Measurements from ENCODE around the gene LIN7B.

Gene LIN7B

GRCh38 chr19:49149652-49150105, 35.5 kb downstream of the LIN7B start (continued):
- TF ChIP-seq HOXC10 (CRISPR knock-in tag; IDR thresholded peaks at IDR 0.05), result 0 out of 2 replicates have a peak, but pooled peaks have one; percentile 80
- peak; percentile 76 for TF ChIP-seq ZNF610 (tag by site-specific recombination; IDR thresholded peaks at IDR 0.05; ENCODE audit: borderline replicate concordance)
- TF ChIP-seq KLF10 (tag by site-specific recombination; IDR thresholded peaks at IDR 0.05), result 0 out of 2 replicates have a peak, but pooled peaks have one; percentile 10
- TF ChIP-seq ZNF624 (tag by site-specific recombination; IDR thresholded peaks at IDR 0.05), result no peak
- no peak; the same call in 1 of the 2 replicates for TF ChIP-seq RBAK (tag by site-specific recombination; IDR thresholded peaks at IDR 0.05)
- TF ChIP-seq, protein P1, sequence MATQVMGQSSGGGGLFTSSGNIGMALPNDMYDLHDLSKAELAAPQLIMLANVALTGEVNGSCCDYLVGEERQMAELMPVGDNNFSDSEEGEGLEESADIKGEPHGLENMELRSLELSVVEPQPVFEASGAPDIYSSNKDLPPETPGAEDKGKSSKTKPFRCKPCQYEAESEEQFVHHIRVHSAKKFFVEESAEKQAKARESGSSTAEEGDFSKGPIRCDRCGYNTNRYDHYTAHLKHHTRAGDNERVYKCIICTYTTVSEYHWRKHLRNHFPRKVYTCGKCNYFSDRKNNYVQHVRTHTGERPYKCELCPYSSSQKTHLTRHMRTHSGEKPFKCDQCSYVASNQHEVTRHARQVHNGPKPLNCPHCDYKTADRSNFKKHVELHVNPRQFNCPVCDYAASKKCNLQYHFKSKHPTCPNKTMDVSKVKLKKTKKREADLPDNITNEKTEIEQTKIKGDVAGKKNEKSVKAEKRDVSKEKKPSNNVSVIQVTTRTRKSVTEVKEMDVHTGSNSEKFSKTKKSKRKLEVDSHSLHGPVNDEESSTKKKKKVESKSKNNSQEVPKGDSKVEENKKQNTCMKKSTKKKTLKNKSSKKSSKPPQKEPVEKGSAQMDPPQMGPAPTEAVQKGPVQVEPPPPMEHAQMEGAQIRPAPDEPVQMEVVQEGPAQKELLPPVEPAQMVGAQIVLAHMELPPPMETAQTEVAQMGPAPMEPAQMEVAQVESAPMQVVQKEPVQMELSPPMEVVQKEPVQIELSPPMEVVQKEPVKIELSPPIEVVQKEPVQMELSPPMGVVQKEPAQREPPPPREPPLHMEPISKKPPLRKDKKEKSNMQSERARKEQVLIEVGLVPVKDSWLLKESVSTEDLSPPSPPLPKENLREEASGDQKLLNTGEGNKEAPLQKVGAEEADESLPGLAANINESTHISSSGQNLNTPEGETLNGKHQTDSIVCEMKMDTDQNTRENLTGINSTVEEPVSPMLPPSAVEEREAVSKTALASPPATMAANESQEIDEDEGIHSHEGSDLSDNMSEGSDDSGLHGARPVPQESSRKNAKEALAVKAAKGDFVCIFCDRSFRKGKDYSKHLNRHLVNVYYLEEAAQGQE (tag by site-specific recombination; IDR thresholded peaks at IDR 0.05), result 0 out of 2 replicates have a peak, but pooled peaks have one; percentile 1
- 0 out of 2 replicates have a peak, but pooled peaks have one; percentile 33 for TF ChIP-seq KLF8 (tag by site-specific recombination; IDR thresholded peaks at IDR 0.05)
- no peak for TF ChIP-seq ZNF184 (tag by site-specific recombination; IDR thresholded peaks at IDR 0.05)
- TF ChIP-seq, protein P2, sequence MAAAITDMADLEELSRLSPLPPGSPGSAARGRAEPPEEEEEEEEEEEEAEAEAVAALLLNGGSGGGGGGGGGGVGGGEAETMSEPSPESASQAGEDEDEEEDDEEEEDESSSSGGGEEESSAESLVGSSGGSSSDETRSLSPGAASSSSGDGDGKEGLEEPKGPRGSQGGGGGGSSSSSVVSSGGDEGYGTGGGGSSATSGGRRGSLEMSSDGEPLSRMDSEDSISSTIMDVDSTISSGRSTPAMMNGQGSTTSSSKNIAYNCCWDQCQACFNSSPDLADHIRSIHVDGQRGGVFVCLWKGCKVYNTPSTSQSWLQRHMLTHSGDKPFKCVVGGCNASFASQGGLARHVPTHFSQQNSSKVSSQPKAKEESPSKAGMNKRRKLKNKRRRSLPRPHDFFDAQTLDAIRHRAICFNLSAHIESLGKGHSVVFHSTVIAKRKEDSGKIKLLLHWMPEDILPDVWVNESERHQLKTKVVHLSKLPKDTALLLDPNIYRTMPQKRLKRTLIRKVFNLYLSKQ (tag by site-specific recombination; IDR thresholded peaks at IDR 0.05; ENCODE audit: borderline replicate concordance), result no peak
- peak; percentile 47 for TF ChIP-seq IKZF3 (tag by site-specific recombination; IDR thresholded peaks at IDR 0.05)
- TF ChIP-seq, protein P3, sequence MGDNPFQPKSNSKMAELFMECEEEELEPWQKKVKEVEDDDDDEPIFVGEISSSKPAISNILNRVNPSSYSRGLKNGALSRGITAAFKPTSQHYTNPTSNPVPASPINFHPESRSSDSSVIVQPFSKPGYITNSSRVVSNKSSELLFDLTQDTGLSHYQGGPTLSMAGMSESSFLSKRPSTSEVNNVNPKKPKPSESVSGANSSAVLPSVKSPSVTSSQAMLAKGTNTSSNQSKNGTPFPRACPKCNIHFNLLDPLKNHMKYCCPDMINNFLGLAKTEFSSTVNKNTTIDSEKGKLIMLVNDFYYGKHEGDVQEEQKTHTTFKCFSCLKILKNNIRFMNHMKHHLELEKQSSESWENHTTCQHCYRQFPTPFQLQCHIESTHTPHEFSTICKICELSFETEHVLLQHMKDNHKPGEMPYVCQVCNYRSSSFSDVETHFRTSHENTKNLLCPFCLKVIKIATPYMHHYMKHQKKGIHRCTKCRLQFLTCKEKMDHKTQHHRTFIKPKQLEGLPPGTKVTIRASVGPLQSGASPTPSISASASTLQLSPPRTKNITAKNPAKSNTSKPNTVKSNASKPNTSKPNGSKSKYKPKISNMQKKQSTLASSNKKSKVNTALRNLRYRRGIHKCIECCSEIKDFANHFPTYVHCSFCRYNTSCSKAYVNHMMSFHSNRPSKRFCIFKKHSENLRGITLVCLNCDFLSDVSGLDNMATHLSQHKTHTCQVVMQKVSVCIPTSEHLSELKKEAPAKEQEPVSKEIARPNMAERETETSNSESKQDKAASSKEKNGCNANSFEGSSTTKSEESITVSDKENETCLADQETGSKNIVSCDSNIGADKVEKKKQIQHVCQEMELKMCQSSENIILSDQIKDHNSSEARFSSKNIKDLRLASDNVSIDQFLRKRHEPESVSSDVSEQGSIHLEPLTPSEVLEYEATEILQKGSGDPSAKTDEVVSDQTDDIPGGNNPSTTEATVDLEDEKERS (tag by site-specific recombination; IDR thresholded peaks at IDR 0.05), result no peak
- no peak for TF ChIP-seq ZNF549 (tag by site-specific recombination; IDR thresholded peaks at IDR 0.05)
- TF ChIP-seq ZNF600 (tag by site-specific recombination; IDR thresholded peaks at IDR 0.05), result peak; percentile 88
- TF ChIP-seq, protein P4, sequence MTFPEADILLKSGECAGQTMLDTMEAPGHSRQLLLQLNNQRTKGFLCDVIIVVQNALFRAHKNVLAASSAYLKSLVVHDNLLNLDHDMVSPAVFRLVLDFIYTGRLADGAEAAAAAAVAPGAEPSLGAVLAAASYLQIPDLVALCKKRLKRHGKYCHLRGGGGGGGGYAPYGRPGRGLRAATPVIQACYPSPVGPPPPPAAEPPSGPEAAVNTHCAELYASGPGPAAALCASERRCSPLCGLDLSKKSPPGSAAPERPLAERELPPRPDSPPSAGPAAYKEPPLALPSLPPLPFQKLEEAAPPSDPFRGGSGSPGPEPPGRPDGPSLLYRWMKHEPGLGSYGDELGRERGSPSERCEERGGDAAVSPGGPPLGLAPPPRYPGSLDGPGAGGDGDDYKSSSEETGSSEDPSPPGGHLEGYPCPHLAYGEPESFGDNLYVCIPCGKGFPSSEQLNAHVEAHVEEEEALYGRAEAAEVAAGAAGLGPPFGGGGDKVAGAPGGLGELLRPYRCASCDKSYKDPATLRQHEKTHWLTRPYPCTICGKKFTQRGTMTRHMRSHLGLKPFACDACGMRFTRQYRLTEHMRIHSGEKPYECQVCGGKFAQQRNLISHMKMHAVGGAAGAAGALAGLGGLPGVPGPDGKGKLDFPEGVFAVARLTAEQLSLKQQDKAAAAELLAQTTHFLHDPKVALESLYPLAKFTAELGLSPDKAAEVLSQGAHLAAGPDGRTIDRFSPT (tag by site-specific recombination; IDR thresholded peaks at IDR 0.05), result no peak
- no peak for TF ChIP-seq MEIS1 (CRISPR knock-in tag; IDR thresholded peaks at IDR 0.05; ENCODE audit: borderline replicate concordance)
- TF ChIP-seq SP2 (tag by site-specific recombination; IDR thresholded peaks at IDR 0.05), result no peak; the same call in 1 of the 2 replicates
- TF ChIP-seq, protein P5, sequence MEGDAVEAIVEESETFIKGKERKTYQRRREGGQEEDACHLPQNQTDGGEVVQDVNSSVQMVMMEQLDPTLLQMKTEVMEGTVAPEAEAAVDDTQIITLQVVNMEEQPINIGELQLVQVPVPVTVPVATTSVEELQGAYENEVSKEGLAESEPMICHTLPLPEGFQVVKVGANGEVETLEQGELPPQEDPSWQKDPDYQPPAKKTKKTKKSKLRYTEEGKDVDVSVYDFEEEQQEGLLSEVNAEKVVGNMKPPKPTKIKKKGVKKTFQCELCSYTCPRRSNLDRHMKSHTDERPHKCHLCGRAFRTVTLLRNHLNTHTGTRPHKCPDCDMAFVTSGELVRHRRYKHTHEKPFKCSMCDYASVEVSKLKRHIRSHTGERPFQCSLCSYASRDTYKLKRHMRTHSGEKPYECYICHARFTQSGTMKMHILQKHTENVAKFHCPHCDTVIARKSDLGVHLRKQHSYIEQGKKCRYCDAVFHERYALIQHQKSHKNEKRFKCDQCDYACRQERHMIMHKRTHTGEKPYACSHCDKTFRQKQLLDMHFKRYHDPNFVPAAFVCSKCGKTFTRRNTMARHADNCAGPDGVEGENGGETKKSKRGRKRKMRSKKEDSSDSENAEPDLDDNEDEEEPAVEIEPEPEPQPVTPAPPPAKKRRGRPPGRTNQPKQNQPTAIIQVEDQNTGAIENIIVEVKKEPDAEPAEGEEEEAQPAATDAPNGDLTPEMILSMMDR (tag by site-specific recombination; IDR thresholded peaks at IDR 0.05), result no peak
- no peak for TF ChIP-seq ZNF510 (tag by site-specific recombination; IDR thresholded peaks at IDR 0.05; ENCODE audit: insufficient replicate concordance)
- TF ChIP-seq ZNF433 (tag by site-specific recombination; IDR thresholded peaks at IDR 0.05; ENCODE audit: low read depth), result no peak
- TF ChIP-seq ZNF548 (tag by site-specific recombination; IDR thresholded peaks at IDR 0.05), result no peak
- TF ChIP-seq ZSCAN23 (tag by site-specific recombination; IDR thresholded peaks at IDR 0.05), result no peak
- no peak for TF ChIP-seq ZNF518A (tag by site-specific recombination; conservative IDR thresholded peaks at IDR 0.05; ENCODE audit: low read depth)
- peak; percentile 44; the same call in 1 of the 2 replicates for TF ChIP-seq ZBTB48 (tag by site-specific recombination; IDR thresholded peaks at IDR 0.05)

Measured in HEK293 (cell line).